GM19324 (cell line): ENCODE data around the gene GATA6.
"Not testable (repeated sequence)": the region's sequence is repeated elsewhere in the genome, so short reads cannot be mapped to it uniquely, and the experiment has no call there.

Experiments
- ATAC-seq: cut with Tn5 transposase; IDR thresholded peaks from one replicate; pipeline ENCODE4 v1.9.1; 2021; ENCODE audit warnings: mild to moderate bottlenecking, moderate library complexity; ENCODE audit not compliant: unreplicated experiment, low FRiP score

GATA6 gene

GRCh38 chr18:22200611-22201225 is 31.3 kb downstream of the GATA6 start:
- no peak for ATAC-seq

- no peak for ATAC-seq
These were observed 33.6 kb downstream of the GATA6 start for GRCh38 chr18:22203035-22203434.

- no peak for ATAC-seq
These were observed 34.3 kb downstream of the GATA6 start for GRCh38 chr18:22203536-22204213.

- ATAC-seq: no peak
These were observed 34.8 kb downstream of the GATA6 start for GRCh38 chr18:22204214-22204536.

- no peak for ATAC-seq
These were observed 35.6 kb downstream of the GATA6 start for GRCh38 chr18:22204996-22205395.

- ATAC-seq: no peak
These were observed 37.8 kb downstream of the GATA6 start for GRCh38 chr18:22207021-22207758.

- ATAC-seq: no peak
These were observed 40.9 kb downstream of the GATA6 start for GRCh38 chr18:22210311-22210754.

- no peak for ATAC-seq
These were observed 42.3 kb downstream of the GATA6 start for GRCh38 chr18:22211657-22212056.

- no peak for ATAC-seq
These were observed 44.1 kb downstream of the GATA6 start for GRCh38 chr18:22213333-22213973.

- no peak for ATAC-seq
These were observed 45.5 kb downstream of the GATA6 start for GRCh38 chr18:22214731-22215528.

GRCh38 chr18:22218835-22219234 is 49.4 kb downstream of the GATA6 start:
- no peak for ATAC-seq

GRCh38 chr18:22219568-22220355 is 50.4 kb downstream of the GATA6 start:
- no peak for ATAC-seq

- ATAC-seq: not testable (repeated sequence)
These were observed 51.2 kb downstream of the GATA6 start for GRCh38 chr18:22220585-22220984.

GRCh38 chr18:22221350-22221749 is 52.0 kb downstream of the GATA6 start:
- no peak for ATAC-seq

- no peak for ATAC-seq
These were observed 54.0 kb downstream of the GATA6 start for GRCh38 chr18:22223254-22223964.

- no peak for ATAC-seq
These were observed 54.6 kb downstream of the GATA6 start for GRCh38 chr18:22223965-22224322.

GRCh38 chr18:22224339-22224738 is 55.0 kb downstream of the GATA6 start:
- ATAC-seq: no peak

GRCh38 chr18:22226801-22227200 is 57.4 kb downstream of the GATA6 start:
- ATAC-seq: no peak

- no peak for ATAC-seq
These were observed 59.6 kb downstream of the GATA6 start for GRCh38 chr18:22228976-22229375.
